Measurements from ENCODE around the gene S100A14. TPM values are rescaled to one million over a fixed set of nuclear protein-coding genes. Genes with fewer than 3 reads are reported as not detected.

The S100A14 gene
- total and polyA plus RNA-seq, 2 of the 13 experiments (the other 11 are each of a cell fraction or from before 2014, with no cell fraction given): 1.4 to 7.7 TPM

GRCh38 chr1:153568367-153569099 lies 47.6 kb downstream of the S100A14 start (continued):
- TF ChIP-seq HMGXB4 (CRISPR knock-in tag; IDR thresholded peaks at IDR 0.05; ENCODE audit: borderline replicate concordance in 1 of 2, low read depth in 1 of 2): peak in 1 of 2 experiments; percentile 73
- 0 out of 2 replicates have a peak, but pooled peaks have one; percentile 11 for TF ChIP-seq SP5 (CRISPR knock-in tag; IDR thresholded peaks at IDR 0.05; ENCODE audit: borderline replicate concordance, low read depth)
- peak; percentile 78 for TF ChIP-seq ZNF710 (CRISPR knock-in tag; IDR thresholded peaks at IDR 0.05; ENCODE audit: borderline replicate concordance)
- peak; percentile 43; the same call in 1 of the 2 replicates for TF ChIP-seq ZBED4 (CRISPR knock-in tag; IDR thresholded peaks at IDR 0.05; ENCODE audit: borderline replicate concordance)
- peak; percentile 35; the same call in 1 of the 2 replicates for TF ChIP-seq MIER3 (CRISPR knock-in tag; IDR thresholded peaks at IDR 0.05; ENCODE audit: borderline replicate concordance)
- TF ChIP-seq PPARG (CRISPR knock-in tag; conservative IDR thresholded peaks at IDR 0.05): peak; percentile 46; the same call in 1 of the 2 replicates
- TF ChIP-seq NFKB2 (CRISPR knock-in tag; IDR thresholded peaks at IDR 0.05; ENCODE audit: borderline replicate concordance): peak; percentile 85; the same call in 1 of the 2 replicates
- no peak for TF ChIP-seq CC2D1A (CRISPR knock-in tag; IDR thresholded peaks at IDR 0.05)
- TF ChIP-seq MED8 (CRISPR knock-in tag; IDR thresholded peaks at IDR 0.05; ENCODE audit: insufficient replicate concordance): peak; percentile 44
- TF ChIP-seq ZBTB7B (CRISPR knock-in tag; IDR thresholded peaks at IDR 0.05): peak; percentile 25; the same call in 1 of the 2 replicates
- TF ChIP-seq RFXANK (CRISPR knock-in tag; IDR thresholded peaks at IDR 0.05): peak; percentile 56; the same call in 1 of the 2 replicates
- peak; percentile 34; the same call in 1 of the 2 replicates for TF ChIP-seq KAT7 (CRISPR knock-in tag; IDR thresholded peaks at IDR 0.05; ENCODE audit: borderline replicate concordance)
- TF ChIP-seq ZNF709 (CRISPR knock-in tag; IDR thresholded peaks at IDR 0.05): no peak
- TF ChIP-seq ZNF468 (CRISPR knock-in tag; IDR thresholded peaks at IDR 0.05): no peak
- 0 out of 2 replicates have a peak, but pooled peaks have one; percentile 16 for TF ChIP-seq ZBTB3 (CRISPR knock-in tag; IDR thresholded peaks at IDR 0.05; ENCODE audit: borderline replicate concordance, low read depth)
- TF ChIP-seq ZBTB38 (CRISPR knock-in tag; IDR thresholded peaks at IDR 0.05): peak; percentile 86
- TF ChIP-seq ZNF230 (CRISPR knock-in tag; IDR thresholded peaks at IDR 0.05): 0 out of 2 replicates have a peak, but pooled peaks have one; percentile 35
- peak; percentile 44 for TF ChIP-seq RBM39 (IDR thresholded peaks at IDR 0.05; ENCODE audit: low read depth, low read length, poor library complexity, severe bottlenecking)
- TF ChIP-seq HHEX (CRISPR knock-in tag; IDR thresholded peaks at IDR 0.05): no peak

Data from HepG2 (cell line).